ENCODE results near the gene DRD4. TPM values are rescaled to one million over a fixed set of nuclear protein-coding genes. Genes with fewer than 3 reads are reported as not detected.

The DRD4 gene
- polyA plus RNA-seq, 6 donors from 2014 or later = not detected

DNA sequence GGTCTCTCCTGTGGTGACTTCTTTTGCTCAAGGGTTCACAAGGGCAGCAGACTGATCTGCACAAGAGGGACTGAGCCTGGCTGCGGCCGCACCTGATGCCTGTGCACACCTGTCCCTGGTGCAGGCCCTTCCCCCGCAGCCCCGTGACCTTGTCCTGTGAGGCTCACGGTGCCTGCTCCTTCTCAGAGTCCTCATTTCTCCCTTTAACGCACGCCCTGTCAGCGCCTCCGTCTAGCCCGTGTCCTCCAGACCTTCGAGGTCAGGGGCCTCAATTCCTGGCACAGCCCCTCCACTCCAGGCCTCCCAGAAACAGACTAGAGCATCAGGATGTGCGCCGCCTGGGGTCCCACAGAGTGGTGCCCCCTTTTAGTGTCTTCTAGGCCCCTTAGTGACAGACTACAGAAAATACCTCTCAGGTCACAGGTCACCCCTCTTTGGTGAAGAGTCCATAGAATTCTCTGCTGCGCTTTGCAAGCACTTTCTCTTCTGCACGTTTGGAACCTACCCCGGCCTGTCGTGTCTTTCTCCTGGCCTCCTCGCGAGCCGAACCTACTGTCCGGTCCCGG lies 1.0 kb upstream of the DRD4 start:
- no peaks in the 10 kb centered on the region for H3K9me3 Mint-ChIP-seq
- H3K4me3 Mint-ChIP-seq = peak overlapping the region in 6 of 8 donors; percentile 13 to 66 (median 32)
- H3K27ac Mint-ChIP-seq = peak overlapping the region in 1 of 6 donors; percentile 82
- peaks cover 8 to 39% (median 29%) of the 10 kb centered on the region in 3 donors for H3K27me3 Mint-ChIP-seq
- no peak for ATAC-seq (ENCODE audit: low read depth in 2 of 2)
- no peak for DNase-seq
- H3K4me1 Mint-ChIP-seq = peaks cover 10 to 18% (median 15%) of the 10 kb centered on the region in 3 donors
- peaks cover 0 to 8% of the 10 kb centered on the region in 2 donors for H3K36me3 Mint-ChIP-seq

DNA sequence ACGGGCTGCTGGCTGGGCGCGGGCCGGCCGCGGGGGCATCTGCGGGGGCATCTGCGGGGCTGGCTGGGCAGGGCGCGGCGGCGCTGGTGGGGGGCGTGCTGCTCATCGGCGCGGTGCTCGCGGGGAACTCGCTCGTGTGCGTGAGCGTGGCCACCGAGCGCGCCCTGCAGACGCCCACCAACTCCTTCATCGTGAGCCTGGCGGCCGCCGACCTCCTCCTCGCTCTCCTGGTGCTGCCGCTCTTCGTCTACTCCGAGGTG lies 194 bp downstream of the DRD4 start:
- peak overlapping the region in 7 of 8 donors; percentile 15 to 85 (median 61) for H3K4me3 Mint-ChIP-seq
- H3K4me1 Mint-ChIP-seq = peaks cover 10 to 18% (median 15%) of the 10 kb centered on the region in 3 donors
- DNase-seq (no peak), ATAC-seq (ENCODE audit: low read depth in 2 of 2) (no peak)
- H3K27me3 Mint-ChIP-seq = peaks cover 8 to 39% (median 29%) of the 10 kb centered on the region in 3 donors
- no peak overlapping the region for H3K27ac Mint-ChIP-seq
- no peaks in the 10 kb centered on the region for H3K9me3 Mint-ChIP-seq
- H3K36me3 Mint-ChIP-seq = peaks cover 0 to 8% of the 10 kb centered on the region in 2 donors

DNA sequence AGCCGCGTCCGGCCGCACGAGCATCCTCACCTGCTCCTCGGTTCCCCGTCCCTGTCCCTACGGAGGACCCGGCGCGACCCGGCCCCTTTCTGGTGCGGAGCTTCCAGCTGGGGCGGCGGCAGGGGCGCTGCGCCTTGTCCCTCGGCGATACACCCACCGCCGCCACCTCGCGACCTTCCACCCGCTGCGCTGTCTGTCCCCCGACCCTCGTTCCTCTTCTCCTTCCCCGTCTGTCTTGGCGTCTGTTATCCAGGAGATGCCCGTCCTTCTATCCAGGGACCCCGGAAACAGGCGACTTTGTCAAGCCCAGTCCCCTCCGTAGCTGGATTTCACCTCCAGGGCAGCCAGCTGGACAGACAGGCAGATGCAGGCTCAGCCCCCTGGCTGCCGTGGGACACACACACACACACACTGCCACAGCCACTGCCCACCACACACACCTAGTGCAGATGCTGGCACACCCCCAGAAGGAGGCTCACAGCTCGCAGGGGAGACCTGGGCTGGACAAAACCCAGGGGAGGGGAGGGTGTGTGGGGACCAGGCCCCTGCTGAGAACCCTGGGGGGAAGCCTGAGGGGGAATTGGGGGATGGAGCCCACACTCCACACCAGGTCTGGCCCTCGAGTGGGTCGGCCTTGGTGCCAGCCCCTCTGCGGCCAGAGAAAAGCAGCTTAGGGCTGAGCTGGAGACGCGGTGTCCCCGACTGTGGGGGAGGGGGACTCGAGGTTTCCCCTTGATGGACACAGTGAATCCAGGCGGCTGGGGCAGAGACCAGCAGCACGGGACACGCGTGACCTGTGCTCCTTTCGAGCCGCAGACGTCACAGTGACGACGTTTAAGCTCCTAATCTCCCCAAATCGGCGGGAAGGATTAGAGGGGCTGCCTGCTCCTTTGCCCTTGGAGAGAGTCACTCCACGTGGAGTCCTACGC lies 788 bp downstream of the DRD4 start:
- no peak for DNase-seq
- H3K27me3 Mint-ChIP-seq = peaks cover 8 to 39% (median 29%) of the 10 kb centered on the region in 3 donors
- peak overlapping the region in 1 of 6 donors; percentile 74 for H3K27ac Mint-ChIP-seq
- H3K36me3 Mint-ChIP-seq = peaks cover 0 to 8% of the 10 kb centered on the region in 2 donors
- H3K4me3 Mint-ChIP-seq = peak overlapping the region; percentile 15 to 85 (median 52)
- ATAC-seq (ENCODE audit: low read depth in 2 of 2) = no peak
- peaks cover 15 to 18% (median 15%) of the 10 kb centered on the region in 3 donors for H3K4me1 Mint-ChIP-seq
- H3K9me3 Mint-ChIP-seq = no peaks in the 10 kb centered on the region

DNA sequence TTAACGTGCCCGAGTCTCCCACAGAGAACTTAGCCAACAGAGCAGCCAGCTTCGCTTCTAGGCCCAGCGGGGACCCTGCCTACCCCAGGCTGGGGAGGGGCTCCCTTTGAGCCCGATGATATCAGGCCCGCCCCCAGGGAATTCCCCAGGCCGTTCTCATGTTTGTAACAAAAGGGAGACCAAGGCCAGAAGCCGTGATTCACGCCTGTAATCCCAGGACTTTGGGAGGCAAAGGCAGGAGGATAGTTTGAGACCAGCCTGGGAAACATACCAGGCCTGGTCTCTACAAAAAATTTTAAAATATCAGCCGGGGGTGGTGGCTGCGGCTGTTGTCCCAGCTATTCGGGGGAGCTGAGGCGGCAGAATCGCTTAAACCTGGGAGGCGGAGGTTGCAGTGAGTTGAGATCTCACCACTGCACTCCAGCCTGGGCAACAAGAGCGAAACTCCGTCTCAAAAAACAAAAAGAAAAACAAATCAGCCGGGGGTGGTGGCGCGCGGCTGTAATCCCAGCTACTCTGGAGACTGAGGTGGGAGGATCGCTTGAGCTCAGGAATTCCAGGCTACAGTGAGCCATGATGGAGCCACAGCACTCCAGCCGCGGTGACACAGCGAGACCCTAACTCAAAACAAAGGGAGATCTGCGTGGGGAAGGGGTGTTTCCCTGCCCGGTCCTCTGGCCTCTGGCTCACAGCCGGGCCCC lies 1.7 kb downstream of the DRD4 start:
- Mint-ChIP-seq H3K4me3 (peak overlapping the region; percentile 33 to 83 (median 52)), H3K4me1 (peaks cover 15 to 18% (median 15%) of the 10 kb centered on the region in 3 donors), H3K27me3 (peaks cover 8 to 39% (median 29%) of the 10 kb centered on the region in 3 donors), H3K9me3 (no peaks in the 10 kb centered on the region), H3K27ac (peak overlapping the region in 2 of 6 donors; percentile 49 to 66), H3K36me3 (peaks cover 0 to 8% of the 10 kb centered on the region in 2 donors)
- DNase-seq (no peak), ATAC-seq (ENCODE audit: low read depth in 2 of 2) (no peak)

DNA sequence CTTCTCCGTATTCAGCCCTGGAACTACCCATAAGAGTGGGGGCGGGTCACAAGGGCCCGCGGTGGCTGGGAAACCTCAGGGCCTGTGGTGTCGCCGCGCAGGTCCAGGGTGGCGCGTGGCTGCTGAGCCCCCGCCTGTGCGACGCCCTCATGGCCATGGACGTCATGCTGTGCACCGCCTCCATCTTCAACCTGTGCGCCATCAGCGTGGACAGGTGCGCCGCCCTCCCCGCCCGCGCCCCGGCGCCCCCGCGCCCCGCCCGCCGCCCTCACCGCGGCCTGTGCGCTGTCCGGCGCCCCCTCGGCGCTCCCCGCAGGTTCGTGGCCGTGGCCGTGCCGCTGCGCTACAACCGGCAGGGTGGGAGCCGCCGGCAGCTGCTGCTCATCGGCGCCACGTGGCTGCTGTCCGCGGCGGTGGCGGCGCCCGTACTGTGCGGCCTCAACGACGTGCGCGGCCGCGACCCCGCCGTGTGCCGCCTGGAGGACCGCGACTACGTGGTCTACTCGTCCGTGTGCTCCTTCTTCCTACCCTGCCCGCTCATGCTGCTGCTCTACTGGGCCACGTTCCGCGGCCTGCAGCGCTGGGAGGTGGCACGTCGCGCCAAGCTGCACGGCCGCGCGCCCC lies 2.4 kb downstream of the DRD4 start:
- peak; percentile 14 to 18 for ATAC-seq (ENCODE audit: low read depth in 2 of 2)
- no peak overlapping the region for H3K27ac Mint-ChIP-seq
- H3K4me3 Mint-ChIP-seq = peak overlapping the region in 5 of 8 donors; percentile 19 to 80 (median 35)
- H3K4me1 Mint-ChIP-seq = peaks cover 15 to 18% (median 15%) of the 10 kb centered on the region in 3 donors
- H3K36me3 Mint-ChIP-seq = peaks cover 0 to 8% of the 10 kb centered on the region in 2 donors
- H3K27me3 Mint-ChIP-seq = peaks cover 8 to 39% (median 29%) of the 10 kb centered on the region in 3 donors
- DNase-seq = no peak
- H3K9me3 Mint-ChIP-seq = no peaks in the 10 kb centered on the region

DNA sequence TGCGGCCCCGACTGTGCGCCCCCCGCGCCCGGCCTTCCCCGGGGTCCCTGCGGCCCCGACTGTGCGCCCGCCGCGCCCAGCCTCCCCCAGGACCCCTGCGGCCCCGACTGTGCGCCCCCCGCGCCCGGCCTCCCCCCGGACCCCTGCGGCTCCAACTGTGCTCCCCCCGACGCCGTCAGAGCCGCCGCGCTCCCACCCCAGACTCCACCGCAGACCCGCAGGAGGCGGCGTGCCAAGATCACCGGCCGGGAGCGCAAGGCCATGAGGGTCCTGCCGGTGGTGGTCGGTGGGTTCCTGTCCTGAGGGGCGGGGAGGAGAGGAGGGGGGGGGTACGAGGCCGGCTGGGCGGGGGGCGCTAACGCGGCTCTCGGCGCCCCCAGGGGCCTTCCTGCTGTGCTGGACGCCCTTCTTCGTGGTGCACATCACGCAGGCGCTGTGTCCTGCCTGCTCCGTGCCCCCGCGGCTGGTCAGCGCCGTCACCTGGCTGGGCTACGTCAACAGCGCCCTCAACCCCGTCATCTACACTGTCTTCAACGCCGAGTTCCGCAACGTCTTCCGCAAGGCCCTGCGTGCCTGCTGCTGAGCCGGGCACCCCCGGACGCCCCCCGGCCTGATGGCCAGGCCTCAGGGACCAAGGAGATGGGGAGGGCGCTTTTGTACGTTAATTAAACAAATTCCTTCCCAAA lies 3.1 kb downstream of the DRD4 start:
- Mint-ChIP-seq H3K4me1 (peaks cover 15 to 18% (median 15%) of the 10 kb centered on the region in 3 donors), H3K9me3 (no peaks in the 10 kb centered on the region), H3K36me3 (peaks cover 0 to 8% of the 10 kb centered on the region in 2 donors), H3K27ac (peak overlapping the region in 3 of 6 donors; percentile 76 to 82 (median 76)), H3K4me3 (peak overlapping the region; percentile 69 to 86 (median 75)), H3K27me3 (peaks cover 8 to 39% (median 29%) of the 10 kb centered on the region in 3 donors)
- ATAC-seq (ENCODE audit: low read depth in 2 of 2) (peak; percentile 66), DNase-seq (peak; percentile 29)

DNA sequence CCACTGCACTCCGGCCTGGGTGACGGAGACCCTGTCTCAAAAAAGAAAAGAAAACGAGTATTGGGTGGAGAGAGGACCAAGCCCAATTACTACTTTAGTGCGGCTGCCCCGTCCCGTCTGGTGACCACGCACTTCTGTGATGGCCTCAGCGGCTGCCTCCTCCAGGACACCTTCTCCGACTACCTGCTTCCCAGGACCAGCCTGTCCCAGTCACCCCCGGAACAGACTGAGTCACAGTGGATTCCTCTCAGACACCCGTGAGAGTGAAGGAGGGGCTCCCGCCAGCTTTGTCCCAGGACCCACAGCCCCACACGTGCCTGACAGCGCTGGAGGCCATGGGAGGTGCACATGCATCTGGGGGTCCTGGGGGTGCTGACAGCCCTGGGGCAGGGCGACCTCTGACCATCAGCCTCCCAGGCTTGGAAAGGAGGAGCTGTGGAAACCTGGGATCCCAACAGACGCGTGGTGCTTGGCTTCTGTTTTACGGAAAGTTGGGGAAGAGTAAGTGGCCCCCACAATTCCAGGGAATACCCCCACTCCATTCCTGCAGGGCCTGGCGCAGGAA lies 4.8 kb downstream of the DRD4 start:
- ATAC-seq (ENCODE audit: low read depth in 2 of 2) = no peak
- no peak overlapping the region for H3K27ac Mint-ChIP-seq
- no peak overlapping the region for H3K4me3 Mint-ChIP-seq
- peaks cover 8 to 26% (median 18%) of the 10 kb centered on the region in 3 donors for H3K27me3 Mint-ChIP-seq
- no peak for DNase-seq
- H3K4me1 Mint-ChIP-seq = peaks cover 18 to 25% (median 18%) of the 10 kb centered on the region in 3 donors
- peaks cover 0 to 8% of the 10 kb centered on the region in 2 donors for H3K36me3 Mint-ChIP-seq
- no peaks in the 10 kb centered on the region for H3K9me3 Mint-ChIP-seq

DNA sequence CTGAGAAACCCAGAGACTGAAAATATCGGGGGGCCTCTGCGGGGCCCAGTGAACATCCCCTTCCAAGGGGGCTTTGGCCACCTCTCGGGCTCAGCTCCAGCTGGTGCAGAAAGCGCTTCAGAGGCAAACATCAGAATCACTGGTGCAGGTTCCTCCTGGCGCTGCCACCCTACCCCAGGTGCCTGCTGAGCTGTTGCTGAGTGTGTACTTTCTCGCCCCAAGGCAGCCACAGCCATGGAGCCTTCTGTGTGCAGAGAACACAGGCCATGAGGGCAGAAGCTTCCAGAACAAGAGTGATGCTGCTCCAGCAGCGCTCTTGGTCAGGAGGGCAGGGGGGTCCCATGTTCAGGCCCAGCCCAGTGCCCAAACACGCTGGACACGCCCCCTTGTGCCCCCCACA lies 6.3 kb downstream of the DRD4 start:
- H3K9me3 Mint-ChIP-seq = no peaks in the 10 kb centered on the region
- ATAC-seq (ENCODE audit: low read depth in 2 of 2) (no peak), DNase-seq (no peak)
- no peaks in the 10 kb centered on the region for H3K36me3 Mint-ChIP-seq
- no peak overlapping the region for H3K27ac Mint-ChIP-seq
- peaks cover 8 to 15% (median 8%) of the 10 kb centered on the region in 3 donors for H3K27me3 Mint-ChIP-seq
- H3K4me1 Mint-ChIP-seq = peaks cover 11 to 19% (median 13%) of the 10 kb centered on the region in 3 donors
- no peak overlapping the region for H3K4me3 Mint-ChIP-seq

DNA sequence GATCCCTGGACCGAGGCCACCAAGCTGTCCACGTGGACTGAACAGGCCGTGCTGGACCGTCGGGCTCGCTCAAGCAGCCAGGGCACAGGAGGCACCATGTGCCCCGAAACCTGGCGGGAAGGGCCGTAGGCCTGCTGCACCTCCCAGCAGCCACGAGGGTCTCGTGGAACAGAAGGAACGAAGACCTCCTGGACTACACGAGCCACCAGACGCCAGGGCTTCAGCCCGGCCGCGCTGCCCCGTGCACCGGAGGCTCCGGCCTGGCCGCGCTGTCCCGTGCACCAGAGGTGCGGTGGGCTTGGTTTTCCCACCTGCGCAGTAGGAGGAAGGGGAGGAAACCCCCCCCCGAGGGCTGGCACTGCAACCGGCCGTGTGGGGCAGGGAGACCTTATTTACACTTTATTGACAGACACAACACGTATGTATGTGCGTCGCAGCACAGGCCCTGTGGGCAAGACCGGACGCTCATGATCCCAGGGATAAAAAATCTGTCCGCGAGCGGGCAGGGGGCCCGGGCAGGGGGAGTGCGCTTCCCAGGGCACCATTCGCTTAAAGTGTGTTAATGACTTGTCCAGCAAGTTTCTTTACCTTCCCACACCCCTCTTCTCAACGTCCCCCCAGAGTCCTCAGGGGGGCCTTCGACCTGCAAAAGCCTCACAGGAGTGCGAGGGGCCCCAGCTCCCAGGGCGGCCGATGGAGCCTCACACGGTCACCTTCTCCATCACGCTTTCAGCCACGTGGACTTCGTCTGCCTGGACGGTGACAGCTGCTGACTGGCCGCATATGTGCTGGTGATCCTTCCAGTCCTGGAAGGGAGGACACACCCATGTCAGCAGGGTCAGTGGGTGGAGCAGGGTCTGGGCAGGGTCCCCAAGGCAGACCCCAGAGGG lies 7.0 kb downstream of the DRD4 start:
- no peaks in the 10 kb centered on the region for H3K9me3 Mint-ChIP-seq
- ATAC-seq (ENCODE audit: low read depth in 2 of 2) (no peak), DNase-seq (no peak)
- H3K27me3 Mint-ChIP-seq = peaks cover 4 to 8% (median 8%) of the 10 kb centered on the region in 3 donors
- H3K27ac Mint-ChIP-seq = no peak overlapping the region
- peaks cover 0 to 3% of the 10 kb centered on the region in 2 donors for H3K36me3 Mint-ChIP-seq
- peaks cover 8 to 15% (median 13%) of the 10 kb centered on the region in 3 donors for H3K4me1 Mint-ChIP-seq
- H3K4me3 Mint-ChIP-seq = no peak overlapping the region

DNA sequence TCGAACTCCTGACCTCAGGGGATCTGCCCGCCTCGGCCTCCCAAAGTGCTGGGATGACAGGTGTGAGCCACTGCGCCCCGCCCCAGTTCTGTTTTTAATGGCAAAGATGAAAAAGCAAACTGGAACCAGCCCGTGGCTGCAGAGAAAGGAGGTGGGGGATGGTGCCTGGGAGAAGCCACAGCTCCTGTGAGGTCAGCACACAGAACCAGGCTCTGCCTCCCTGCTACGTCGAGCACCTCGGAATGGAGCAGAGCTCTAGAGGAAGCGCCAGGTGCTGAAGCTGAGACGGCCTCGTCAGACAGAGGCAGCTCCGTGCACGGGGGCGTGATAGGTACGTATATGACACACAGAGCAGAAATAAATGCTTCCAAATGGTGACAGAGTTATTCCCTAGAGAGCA lies 8.5 kb downstream of the DRD4 start:
- Mint-ChIP-seq H3K27me3 (peaks cover 0 to 3% (median 3%) of the 10 kb centered on the region in 3 donors), H3K9me3 (no peaks in the 10 kb centered on the region), H3K27ac (peak overlapping the region in 2 of 6 donors; percentile 71 to 83), H3K4me1 (peaks cover 2 to 12% (median 8%) of the 10 kb centered on the region in 3 donors), H3K4me3 (peak overlapping the region in 1 of 8 donors; percentile 28), H3K36me3 (peaks cover 0 to 3% of the 10 kb centered on the region in 2 donors)
- DNase-seq (no peak), ATAC-seq (ENCODE audit: low read depth in 2 of 2) (no peak)

DNA sequence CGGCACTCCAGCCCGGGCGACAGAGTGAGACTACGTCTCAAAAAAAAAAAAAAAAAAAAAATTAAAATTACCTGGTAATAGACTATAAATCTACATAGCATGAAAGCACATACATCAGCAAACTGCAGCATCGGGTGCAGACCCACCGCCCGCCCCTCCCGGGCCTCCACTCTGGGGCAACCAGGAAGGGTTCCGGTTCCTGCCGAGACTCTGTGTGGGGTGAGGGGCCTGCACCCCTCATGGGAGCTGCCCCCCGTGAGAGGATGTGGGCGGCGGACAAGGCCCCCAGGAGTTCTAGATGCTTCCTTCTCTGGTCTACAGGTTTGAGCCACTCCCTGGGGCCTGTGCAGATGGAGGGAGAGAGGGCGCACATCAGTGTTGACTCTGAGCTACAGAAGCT lies 9.1 kb downstream of the DRD4 start:
- no peaks in the 10 kb centered on the region for H3K27me3 Mint-ChIP-seq
- H3K4me1 Mint-ChIP-seq = peaks cover 0 to 10% (median 8%) of the 10 kb centered on the region in 3 donors
- H3K36me3 Mint-ChIP-seq = peaks cover 0 to 3% of the 10 kb centered on the region in 2 donors
- DNase-seq (no peak), ATAC-seq (ENCODE audit: low read depth in 2 of 2) (no peak)
- H3K9me3 Mint-ChIP-seq = no peaks in the 10 kb centered on the region
- peak overlapping the region in 1 of 6 donors; percentile 30 for H3K27ac Mint-ChIP-seq
- peak overlapping the region in 1 of 8 donors; percentile 16 for H3K4me3 Mint-ChIP-seq

Measured in naive B cell (primary cell).